CMK (cell line): ENCODE data around the gene CIBAR2.

ENCODE experiments used
- DNase-seq: peaks from one replicate; pipeline ENCODE4 v3.0.0-alpha.2; 2010; ENCODE audit warnings: low read depth

The CIBAR2 gene

DNA sequence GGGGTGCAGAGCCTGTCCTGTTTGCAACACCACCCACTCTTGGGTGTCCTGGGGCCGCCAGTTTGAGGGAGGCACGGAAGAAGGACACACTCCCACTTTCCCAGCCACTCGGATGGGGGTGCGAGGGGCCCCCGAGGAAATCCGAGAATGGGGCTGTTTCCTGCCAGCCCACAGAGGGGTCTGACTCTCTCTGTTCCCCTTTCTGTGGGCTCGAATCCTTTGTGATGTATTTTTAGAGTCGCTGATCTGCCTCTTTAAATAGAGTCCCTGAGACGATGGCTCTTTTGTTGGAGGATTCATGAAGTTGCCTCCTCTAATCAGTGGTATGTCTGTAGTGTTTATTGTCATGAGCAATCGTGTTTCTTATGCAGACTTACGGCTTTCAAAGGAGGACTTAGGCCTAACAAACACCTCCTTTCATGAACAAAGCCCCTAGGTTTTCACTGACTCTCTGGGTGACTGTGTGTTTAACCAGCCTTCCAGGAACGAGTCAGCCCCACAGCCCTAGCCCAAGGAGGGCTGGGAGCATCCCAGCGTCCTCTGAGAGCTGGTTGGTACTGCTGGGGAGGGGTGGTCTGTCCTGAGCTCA, 29.1 kb downstream of the CIBAR2 start:
- no peak for DNase-seq

DNA sequence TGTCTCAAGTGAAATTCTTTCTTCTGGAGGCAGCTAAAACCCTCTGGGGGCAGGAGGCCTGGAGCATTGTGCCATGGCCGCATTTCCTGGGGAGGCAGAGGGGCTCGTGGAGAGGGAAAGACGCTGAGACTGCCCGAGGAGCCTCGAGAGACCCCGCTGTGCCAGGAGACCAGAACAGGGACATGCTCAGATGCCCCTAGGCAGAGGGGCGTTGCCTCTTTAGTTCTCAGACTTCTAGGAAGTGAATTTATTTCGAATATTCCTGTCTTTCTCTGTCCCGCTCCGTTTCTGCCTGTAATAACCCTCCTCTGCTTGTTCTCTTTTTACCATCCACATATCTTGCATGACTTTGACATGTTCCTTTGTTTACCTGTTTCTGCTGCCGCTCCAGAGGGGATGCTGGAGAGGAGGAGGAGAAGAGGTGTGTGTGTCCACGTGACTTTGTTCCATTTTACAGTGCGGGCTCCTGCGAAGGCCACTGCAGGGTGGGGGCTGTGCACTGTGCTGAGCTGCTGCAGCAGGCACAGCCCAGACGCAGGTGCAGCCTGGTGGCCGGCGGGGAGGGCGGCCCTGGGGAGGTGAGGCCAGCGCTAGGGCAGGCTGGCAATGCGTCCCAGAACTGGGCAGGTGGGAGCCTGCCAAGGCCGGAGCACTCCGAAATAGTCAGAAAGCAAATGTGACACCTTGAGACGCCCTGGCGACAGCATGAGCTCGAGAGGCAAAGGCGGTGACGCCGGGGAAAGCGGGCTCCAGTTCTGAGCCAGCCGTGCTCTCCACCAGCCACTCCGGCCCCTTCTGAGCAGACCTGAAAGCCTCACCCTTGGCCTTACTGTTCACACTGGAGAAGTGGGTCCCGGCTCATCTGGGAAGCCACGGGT, 29.9 kb downstream of the CIBAR2 start:
- DNase-seq: no peak

DNA sequence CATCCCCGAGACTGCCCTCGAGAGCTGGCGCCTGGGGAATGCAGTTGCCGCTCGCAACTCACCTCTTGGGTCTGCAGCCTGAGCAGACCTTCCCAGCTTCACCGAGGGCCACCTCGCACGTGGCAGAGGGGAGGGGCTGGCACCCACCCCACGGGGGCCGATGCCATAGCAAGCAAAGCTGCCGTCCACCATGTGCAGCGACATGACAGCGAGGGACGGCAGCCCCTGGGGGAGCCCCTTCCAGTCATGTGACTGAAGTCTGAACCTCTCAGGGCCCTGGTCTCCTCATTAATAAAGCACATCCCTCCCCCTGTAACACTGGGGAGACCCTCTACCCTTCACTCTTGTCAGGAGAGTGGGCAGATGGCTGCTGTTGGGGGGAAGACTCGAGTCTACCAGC, 30.5 kb downstream of the CIBAR2 start:
- no peak for DNase-seq

DNA sequence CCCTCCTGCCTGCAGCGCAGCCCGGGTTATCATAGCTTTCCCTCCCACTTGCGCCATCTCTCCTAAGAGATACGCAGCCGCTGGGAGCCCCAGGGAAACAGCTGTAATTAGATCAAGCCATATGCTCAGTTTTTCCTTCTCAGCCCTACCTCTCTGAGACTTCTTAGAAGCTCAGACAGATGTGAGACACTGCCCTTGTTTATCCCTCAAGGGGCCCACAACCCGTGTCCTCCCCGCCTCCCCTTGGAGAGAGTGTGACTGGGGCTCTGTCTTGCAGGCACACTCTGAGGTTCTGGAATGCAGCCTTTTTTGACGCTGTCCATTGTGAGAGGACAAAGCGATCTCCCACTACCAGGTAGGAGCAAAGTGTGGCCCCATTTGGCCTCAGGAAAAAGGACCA, 31.2 kb downstream of the CIBAR2 start:
- no peak for DNase-seq

DNA sequence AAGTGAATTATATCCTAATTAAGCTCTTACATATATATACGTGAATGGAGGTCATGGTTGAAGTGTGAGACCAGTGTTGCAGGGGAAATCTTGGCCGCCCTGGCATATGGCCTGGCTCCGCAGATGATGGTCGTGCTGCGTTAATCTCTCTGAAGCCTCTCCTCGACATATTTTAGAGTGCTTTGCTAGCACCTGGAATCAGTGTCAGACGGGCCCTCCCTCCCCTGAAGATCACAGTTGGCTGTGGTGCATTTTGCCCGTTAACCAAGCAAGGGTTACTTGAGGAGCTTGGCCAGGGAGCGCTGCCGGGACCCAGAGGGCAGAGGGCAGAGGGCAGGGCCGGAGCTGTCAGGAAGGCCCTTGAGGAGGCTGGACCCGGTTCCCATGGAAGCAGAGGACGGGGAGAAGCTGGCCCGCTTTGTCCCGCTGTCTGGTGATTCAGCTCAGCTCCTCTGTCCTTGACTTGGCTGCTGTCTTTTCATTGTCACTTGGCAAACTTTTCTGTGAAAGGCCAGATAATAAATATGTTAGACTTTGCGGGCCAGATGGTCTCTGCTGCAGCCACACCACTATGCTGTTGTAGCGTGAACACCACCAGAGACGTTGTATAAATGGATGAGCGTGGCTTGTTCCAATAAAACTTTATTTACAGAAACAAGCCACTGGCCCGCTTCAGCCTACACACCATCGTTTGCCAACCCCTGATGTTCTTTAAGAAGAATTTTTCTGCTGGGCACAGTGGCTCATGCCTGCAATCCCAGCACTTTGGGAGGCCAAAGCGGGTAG, 32.3 kb downstream of the CIBAR2 start:
- no peak for DNase-seq

DNA sequence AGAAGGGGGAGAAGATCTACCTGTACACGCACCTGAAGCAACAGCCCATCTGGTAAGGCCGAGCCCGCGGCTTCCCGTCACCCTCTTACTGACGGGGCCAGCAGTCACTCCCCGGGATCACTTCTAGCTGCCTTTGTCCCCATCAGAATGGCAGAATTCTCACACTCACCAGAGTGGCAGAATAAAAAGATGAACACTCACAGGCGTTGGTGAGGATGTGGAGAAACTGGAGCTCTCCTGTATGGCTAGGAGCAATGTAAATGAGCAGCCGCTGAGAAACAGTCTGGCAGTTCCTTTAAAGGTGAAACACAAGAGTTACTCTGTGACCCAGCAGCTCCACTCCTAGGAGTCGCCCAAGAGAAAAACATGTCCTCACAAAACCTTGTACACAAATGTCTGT, 33.3 kb downstream of the CIBAR2 start:
- DNase-seq: no peak

DNA sequence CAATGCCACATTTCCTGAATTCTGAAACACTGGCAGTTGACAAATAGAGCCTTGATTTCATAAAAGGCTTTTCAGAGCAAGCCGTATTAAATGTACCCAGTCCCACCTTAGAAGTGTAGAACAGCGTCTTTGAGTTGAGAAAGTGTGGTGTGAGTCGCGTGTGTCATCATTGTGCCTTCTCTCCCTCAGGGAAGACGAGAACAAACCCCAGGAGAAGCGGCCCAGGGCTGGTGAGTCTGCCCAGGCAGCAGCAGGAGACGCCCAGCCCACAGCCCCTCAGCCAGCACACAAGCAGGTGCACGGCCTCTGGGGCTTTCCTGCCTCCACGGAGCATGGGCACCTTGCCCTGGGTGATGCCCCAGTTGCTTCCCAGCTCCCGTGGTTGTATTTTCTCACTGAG, 34.0 kb downstream of the CIBAR2 start:
- DNase-seq: no peak

DNA sequence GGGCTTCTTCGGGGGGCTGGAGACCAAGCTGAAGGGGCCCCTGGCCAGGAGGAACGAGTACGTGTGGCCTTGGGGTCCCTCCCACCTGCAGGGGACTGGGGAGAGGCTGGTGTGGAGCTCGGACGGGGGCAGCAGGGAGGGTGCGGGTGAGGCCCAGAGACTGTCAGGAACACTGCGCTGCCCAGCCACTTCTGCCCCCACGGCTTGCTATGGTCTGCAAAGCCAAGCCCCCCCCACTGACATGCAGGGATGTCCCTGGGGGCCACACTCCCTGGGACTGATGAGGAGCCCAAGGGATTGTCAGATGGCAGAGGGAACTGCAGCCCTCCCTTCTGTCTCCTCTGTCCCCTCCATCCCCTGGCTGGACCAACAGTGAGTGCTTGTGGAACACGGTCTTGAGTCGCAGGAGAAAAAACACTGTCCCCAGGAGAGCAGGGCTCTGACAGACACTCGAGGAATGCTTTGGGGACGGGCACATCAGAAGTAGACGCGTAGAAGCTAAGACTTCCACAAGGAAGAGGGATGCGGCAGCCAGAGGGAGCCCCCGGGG, 34.6 kb downstream of the CIBAR2 start:
- no peak for DNase-seq

DNA sequence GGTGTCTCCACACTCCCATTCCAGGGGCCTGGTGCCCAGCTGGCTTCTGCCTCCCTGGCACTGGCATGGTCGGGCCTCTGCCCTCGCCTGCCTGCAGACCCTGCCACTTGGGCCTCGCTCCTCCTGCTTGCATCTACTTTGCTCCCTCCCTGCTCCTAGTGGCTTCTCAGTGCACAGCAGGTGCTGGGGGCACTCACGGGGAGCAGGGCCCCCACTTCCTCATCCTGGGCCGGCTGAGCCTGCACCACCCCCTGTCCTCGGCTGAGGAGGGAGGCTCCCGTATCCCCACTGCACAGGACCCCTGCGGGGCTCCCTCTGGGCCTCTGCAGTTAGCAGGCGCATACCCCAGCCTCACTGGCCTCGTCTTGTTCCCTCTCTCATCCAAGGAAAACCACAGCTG, 35.2 kb downstream of the CIBAR2 start:
- DNase-seq: no peak

DNA sequence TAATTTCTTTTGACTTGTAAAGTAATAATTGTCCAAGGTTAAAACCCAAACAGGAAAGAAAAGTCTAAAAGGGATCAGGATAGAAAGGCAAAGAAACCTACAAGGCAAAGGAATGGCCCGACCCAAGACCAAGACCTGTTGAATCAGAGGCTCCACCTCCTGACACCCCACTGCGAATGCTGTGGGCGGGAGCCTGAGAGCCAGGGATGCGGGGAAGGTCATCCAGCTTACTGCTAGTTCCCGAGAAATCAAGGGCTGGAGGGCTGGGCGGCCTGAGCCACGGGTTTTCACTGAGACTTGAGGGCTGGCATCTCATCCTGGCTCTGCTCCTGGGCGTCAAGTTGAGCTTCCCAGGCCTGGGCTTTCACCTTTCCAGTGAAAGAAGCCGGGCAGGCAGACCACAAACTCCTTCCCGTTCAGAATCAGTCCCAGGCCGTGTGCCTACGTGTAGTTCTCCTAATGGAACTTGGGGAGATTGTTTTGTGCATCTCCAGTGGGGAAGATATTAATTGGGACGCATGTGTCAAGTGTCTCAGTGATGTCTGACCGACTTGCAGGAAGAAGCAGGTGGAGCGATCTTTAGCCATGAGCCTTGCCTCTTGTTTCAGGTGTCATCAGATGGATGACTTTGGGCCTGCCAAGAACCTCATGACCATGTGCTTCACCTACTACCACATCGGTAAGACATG, 36.9 kb downstream of the CIBAR2 start:
- DNase-seq: no peak

DNA sequence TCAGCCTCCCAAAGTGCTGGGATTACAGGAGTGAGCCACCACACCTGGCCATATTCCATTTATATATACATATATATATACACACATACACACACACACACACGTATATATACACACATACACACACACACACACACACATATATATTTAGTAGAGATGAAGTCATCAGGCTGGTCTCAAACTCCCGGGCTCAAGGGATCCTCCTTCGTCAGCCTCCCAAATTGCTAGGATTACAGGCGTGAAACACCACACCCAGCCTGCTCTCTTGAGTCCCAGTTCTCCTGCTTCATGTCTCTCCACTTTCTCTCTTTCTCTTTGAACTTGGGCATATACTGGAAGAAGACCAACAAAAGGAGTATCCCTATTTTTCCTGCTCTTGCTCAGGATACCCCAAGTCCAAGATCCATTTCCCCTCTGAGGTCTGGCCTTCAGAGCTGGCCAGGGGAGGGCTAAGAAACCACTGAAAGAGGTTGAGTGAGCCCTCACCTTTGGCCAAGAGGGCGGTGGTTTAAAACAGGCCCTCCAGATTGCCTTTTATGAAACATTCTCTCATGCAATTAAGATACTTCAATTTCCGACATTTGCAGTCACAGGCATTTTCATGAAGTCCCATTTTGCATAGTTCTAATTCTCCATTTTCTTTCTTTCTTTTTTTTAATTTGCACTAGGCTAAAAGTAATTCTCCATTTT, 37.9 kb downstream of the CIBAR2 start:
- DNase-seq: no peak

DNA sequence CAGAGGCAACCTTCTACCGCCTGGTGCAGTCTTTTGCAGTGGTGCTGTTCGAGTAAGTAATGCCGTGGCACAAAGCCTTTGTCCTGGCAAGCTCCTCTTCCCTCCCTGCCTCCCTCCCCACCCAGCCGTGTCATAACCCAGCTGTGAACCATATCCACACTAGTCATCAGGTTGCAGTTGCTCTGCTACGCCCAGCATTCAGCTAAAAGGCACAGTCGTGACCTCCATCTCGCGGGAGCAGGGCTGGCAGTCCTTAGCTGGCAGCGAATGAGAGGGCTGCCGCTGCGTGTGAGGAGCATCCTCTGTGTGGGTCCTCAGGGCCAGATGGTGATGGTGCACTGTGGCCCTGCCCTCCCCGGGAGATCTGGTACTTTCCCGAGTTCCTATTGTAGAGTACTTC, 39.3 kb downstream of the CIBAR2 start:
- DNase-seq: no peak

DNA sequence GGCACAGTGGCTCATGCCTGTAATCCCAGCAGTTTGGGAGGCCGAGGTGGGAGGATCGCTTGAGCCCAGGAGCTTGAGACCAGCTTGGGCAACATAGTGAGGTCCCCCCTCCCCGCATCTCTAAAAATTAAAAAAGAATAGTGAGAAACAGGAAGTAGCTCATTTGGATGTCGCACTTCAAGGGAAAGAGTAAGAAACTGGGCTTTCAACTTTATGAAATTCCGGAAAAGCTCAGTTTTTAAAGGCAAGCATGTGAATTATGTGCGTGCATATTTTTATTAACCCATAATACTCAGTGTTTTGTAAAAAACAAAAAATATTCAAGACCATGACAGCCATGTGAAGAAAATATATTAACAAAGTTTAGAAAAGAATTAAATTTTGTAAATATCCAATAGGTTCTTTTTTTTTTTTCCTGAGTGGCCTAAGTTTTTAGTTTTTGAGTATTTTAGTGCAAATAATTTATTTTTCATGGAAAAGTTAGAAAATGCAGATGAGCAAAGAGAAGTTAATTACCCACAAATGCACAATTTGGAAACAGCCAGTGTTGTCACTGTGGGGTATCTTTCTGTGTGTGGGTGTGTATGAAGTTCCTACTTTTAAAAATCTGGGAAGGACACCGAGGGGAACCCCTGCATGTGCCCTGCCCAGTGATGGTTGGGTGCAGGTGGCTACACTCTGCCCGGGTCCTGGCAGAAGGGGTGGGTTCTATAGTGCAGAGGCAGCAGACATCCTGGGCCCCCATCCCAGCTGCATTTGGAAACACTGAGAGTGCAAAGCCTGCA, 40.0 kb downstream of the CIBAR2 start:
- DNase-seq: no peak

DNA sequence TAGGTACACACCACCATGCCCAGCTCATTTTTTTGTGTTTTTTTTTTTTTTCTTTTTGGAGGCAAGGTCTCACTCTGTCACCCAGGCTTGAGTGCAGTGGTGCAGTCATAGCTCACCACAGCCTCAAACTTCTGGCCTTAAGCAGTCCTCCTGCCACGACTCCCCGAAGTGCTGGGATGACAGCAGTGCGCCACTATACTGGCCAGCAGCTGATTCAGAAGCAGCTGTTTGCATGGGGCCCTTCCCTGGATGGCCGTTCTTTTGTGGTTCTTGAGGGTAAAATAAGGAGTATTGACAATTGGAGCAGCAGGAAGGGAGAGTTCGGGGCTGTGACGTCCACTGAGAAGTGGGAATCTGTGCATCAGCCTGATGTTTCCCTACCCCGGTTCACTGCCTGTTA, 43.1 kb downstream of the CIBAR2 start:
- no peak for DNase-seq

DNA sequence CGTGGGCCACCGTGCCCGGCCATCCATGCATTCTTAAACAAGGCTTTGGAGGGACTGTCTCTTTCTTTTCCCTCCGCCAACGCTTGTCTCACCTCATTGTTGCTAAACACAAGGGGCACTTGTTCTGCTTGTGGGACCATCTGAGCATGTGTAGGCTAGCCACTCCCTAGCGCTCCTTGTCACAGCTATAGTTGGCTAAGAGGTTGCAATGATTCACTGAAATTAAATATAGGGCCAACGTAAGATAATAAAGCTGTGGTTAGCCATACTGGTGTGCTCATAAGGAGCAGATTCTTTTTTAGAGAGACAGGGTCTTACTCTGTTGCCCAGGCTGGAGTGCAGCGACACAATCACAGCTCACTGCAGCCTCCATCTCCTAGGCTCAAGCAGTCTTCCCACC, 43.5 kb downstream of the CIBAR2 start:
- DNase-seq: no peak

DNA sequence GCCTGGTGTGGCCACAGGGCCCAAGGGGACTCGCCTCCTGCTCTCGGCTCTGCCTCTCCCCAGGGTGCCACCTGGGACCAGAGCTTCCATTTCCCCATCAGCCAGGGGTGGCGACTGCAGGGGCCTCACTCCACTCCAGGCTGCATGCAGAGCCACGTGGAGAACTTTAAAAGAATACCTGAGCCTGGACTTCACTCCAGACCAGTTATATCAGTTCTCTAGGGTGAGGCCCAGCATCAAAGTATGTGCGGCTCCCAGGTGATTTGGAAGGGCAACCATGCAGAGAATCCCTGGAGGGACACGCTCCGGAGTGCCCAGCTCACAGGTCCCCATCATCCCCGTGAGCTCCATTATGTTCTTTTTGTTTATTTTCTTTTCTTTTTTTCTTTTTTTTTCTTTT, 44.8 kb downstream of the CIBAR2 start:
- no peak for DNase-seq

DNA sequence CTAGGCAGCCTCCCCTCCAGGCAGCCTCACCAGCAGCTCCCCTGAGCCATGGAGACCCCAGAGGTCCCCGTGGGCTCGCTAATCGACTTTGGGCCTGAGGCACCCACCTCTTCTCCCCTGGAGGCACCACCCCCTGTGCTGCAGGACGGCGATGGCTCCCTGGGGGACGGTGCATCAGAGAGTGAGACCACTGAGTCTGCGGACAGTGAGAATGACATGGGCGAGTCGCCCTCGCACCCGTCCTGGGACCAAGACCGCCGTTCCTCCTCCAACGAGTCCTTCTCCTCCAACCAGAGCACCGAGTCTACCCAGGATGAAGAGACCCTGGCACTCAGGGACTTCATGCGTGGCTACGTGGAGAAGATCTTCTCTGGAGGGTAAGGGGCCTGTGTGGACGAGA, 45.2 kb downstream of the CIBAR2 start:
- DNase-seq: no peak

DNA sequence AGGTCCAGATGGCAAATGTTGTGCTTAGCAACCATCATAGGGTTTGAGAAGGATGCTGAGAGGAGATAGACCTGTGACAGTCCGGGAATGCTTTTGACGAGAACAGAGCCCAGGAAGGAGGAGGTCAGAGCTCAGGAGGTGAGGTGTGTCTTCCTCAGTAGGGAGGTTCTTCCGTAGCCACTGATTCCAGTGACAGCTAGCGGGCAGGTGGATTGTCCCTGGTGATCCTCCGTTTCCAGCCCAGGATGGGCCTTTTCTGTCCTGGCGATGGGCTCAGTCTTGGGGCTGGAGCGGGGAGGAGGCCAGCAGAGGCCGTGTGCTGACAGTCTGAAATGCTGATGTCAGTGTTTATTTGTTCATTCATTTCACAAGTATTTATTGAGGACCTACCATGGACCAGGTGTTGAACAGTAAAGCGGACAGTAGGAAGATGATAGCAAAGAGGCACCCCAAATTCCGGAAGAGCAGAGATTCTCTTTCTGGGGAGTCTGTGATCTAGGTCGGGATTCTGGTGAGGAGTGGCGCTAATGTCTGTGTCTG, 45.9 kb downstream of the CIBAR2 start:
- no peak for DNase-seq

DNA sequence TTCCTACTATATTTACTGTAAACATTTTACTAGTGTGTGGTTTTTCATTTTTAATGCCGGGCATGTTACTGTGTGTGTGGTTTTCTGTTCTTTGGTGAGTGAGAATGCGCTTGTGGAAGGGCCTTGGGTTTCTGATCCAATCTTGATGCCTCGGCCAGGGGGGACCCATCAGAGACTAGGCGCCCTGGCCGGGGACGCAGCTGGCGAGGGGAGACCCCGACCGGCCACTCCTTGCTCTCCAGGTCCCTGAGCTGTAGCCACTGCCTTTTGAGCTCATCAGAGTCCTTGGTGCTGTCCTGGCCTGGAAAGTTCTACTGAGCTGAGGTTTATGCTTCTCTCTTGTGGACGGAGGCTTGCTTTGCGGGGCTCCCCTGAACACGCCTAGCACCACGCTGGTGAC, 47.2 kb downstream of the CIBAR2 start:
- no peak for DNase-seq

DNA sequence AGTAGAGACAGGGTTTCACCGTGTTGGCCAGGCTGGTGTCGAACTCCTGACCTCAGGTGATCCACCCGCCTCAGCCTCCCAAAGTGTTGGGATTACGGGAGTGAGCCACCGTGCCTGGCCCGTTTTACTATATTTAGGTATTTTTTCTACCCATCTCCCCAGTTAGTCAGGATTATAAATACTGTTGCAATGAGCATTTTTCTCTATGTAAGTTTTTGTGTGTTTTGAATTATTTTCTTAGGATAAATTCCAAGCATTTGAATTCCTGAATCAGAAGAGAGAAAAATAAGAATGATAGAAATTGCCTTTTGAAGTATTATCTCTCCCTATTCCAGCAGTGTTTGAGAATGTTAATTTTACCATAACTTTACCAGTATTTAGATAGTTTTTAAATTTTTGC, 48.1 kb downstream of the CIBAR2 start:
- no peak for DNase-seq

DNA sequence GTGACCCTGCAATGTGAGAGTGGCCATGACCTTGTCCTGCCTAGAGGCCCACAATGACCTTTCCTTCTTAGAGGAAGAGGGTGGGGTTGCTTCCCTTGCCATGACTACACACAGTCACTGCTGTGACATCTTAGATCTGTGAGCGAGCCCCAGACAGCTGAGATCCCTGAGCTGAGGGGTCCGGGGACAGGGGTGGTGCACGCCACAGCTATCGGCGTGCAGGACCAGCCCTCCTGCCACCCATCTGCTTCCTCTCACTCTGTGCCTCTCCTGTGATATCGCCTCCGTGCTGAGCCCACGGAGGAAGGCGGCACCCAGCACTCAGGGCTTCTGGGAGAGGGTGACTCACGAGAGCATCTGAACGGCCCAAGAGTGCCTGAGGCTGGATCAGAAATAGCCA, 49.4 kb downstream of the CIBAR2 start:
- DNase-seq: peak; percentile 72
